HepG2 (cell line): Measurements from ENCODE around the gene CSTPP1. TPM values are rescaled to one million over a fixed set of nuclear protein-coding genes. Genes with fewer than 3 reads are reported as not detected.
A peak's percentile ranks its signal among the peaks of the same experiment; 100 is the strongest.

Experiments
- ARNT2 ChIP-seq: sonication (generic); formaldehyde crosslinking; IDR thresholded peaks from 2 replicates; pipeline ENCODE4 v1.8.0; 2022; ENCODE audit warnings: mild to moderate bottlenecking, low read depth, missing genetic modification reagents, moderate library complexity
- FOXK2 ChIP-seq: fragments of 450-650 bp; IDR thresholded peaks from 2 replicates; pipeline ENCODE4 v1.6.1; 2016
- GATAD1 ChIP-seq: IDR thresholded peaks from 2 replicates; pipeline ENCODE4 v1.6.1; 2016; ENCODE audit warnings: missing genetic modification reagents, missing compliant biosample characterization
- PTBP1 ChIP-seq: fragments of 200-400 bp; formaldehyde crosslinking; IDR thresholded peaks from 2 replicates; pipeline ENCODE4 v1.6.1; 2018; ENCODE audit warnings: low read length, low read depth; ENCODE audit not compliant: poor library complexity, severe bottlenecking
- TFDP1 ChIP-seq: IDR thresholded peaks from 2 replicates; pipeline ENCODE4 v1.6.1; 2016; ENCODE audit warnings: missing compliant biosample characterization, missing genetic modification reagents, borderline replicate concordance
- ZNF142 ChIP-seq: sonication (generic); formaldehyde crosslinking; IDR thresholded peaks from 2 replicates; pipeline ENCODE4 v1.4.0; 2020; ENCODE audit warnings: missing genetic modification reagents
- ZNF275 ChIP-seq: sonication (generic); formaldehyde crosslinking; IDR thresholded peaks from 2 replicates; pipeline ENCODE4 v1.8.0; 2022; ENCODE audit warnings: missing genetic modification reagents, mild to moderate bottlenecking, inconsistent platforms, borderline replicate concordance
- ZNF589 ChIP-seq: sonication (generic); formaldehyde crosslinking; conservative IDR thresholded peaks from 2 replicates; pipeline ENCODE4 v1.8.0; 2022; ENCODE audit warnings: mild to moderate bottlenecking, moderate library complexity, missing genetic modification reagents
- ZNF607 ChIP-seq: sonication (generic); formaldehyde crosslinking; IDR thresholded peaks from 2 replicates; pipeline ENCODE4 v1.5.1; 2020; ENCODE audit warnings: missing genetic modification reagents, mild to moderate bottlenecking, borderline replicate concordance
- ZNF747 ChIP-seq: sonication (generic); formaldehyde crosslinking; IDR thresholded peaks from 2 replicates; pipeline ENCODE4 v1.8.1; 2023; ENCODE audit warnings: missing genetic modification reagents, mild to moderate bottlenecking, borderline replicate concordance
- polyA plus RNA-seq, 8 experiments: library from polyadenylated mRNA; depleted of rRNA in 3 of 8; stranded (reverse) in 7 of 8; unstranded in 1 of 8; fragments of >200 nt; fragmentation: Illumina TruSeq in 4 of 8; extraction: Trizol in 4 of 8; gene quantifications; 2 replicates each; pipeline versions ENCODE4 v1.2.1 to v1.2.3, GENCODE V29; 2011 to 2016; ENCODE audit warnings: low read depth in 4 of 8, missing spikeins in 1 of 8, mixed read lengths in 1 of 8; ENCODE audit not compliant: insufficient read depth in 1 of 8
- total RNA-seq, 5 experiments: library from RNA; depleted of rRNA; stranded (reverse); fragments of >200 nt; fragmentation: Illumina TruSeq; extraction: Trizol; gene quantifications; 2 replicates each; pipeline ENCODE4 v1.2.3, GENCODE V29; 2016; ENCODE audit warnings: low read depth in 1 of 5
- TF ChIP-seq, protein P1 (sequence below): sonication (generic); IDR thresholded peaks from 2 replicates; pipeline ENCODE4 v1.6.1; 2016; ENCODE audit warnings: low read depth, borderline replicate concordance
- TF ChIP-seq, protein P2 (sequence below): sonication (generic); formaldehyde crosslinking; IDR thresholded peaks from 2 replicates; pipeline ENCODE4 v1.4.0; 2020; ENCODE audit warnings: missing genetic modification reagents; ENCODE audit errors: not compliant biosample characterization
- TF ChIP-seq, protein P3 (sequence below): IDR thresholded peaks from 2 replicates; pipeline ENCODE4 v1.4.0; 2020; ENCODE audit warnings: mild to moderate bottlenecking, missing genetic modification reagents

CSTPP1 gene
- total and polyA plus RNA-seq, 2 of the 13 experiments (the other 11 are each of a cell fraction or from before 2014, with no cell fraction given), result 12.3 to 14.6 TPM

DNA sequence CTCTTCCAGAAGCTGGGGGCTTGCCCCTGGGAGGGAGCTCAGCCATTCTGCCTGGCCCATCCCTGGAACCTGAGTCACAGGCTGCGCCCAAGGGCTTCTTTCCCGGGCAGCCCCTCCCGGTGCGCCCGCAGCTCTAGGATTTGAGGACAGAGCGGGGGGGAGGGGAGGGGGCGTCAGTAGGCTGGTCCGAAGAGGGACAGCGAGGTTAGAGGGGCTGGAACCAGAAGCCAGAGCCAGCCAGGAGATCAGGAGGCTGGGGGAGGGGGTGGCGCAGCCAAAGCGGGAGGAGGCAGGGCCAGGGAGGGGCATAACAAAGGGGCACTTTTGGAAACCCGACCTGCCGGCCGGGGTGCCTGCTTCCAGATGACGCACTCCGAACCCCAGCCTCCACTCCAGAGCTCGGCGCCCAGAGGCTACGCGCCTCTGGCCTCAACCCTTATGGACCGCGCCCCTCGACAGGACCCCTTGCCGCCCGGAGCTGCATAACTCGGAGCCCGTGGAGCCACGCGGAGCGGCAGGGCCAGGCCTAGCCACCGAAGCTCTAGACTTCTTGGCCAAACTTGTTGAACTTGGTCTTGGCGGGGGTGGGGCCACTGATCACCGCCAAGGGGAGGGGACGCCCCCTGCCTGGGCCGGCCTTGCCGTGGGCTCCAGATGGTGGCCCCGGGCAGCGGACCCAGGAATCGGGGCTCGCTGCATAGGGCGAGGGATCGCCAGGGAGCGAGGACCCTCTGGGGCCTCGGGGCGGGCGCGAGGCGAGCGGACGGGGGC is 248.9 kb downstream of the CSTPP1 start (continued):
- TF ChIP-seq ZNF275 (CRISPR knock-in tag) (peak; percentile 62; the same call in 1 of the 2 replicates), FOXK2 (no peak), TFDP1 (no peak; the same call in none of the 2 replicates), GATAD1 (CRISPR knock-in tag) (no peak), ARNT2 (CRISPR knock-in tag) (peak; percentile 16; the same call in 1 of the 2 replicates), ZNF607 (CRISPR knock-in tag) (peak; percentile 73; the same call in 1 of the 2 replicates), PTBP1 (no peak), ZNF142 (CRISPR knock-in tag) (no peak), ZNF589 (CRISPR knock-in tag) (no peak), ZNF747 (no peak)
- TF ChIP-seq, protein P1, sequence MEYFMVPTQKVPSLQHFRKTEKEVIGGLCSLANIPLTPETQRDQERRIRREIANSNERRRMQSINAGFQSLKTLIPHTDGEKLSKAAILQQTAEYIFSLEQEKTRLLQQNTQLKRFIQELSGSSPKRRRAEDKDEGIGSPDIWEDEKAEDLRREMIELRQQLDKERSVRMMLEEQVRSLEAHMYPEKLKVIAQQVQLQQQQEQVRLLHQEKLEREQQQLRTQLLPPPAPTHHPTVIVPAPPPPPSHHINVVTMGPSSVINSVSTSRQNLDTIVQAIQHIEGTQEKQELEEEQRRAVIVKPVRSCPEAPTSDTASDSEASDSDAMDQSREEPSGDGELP, result peak; percentile 23; the same call in 1 of the 2 replicates
- TF ChIP-seq, protein P2, sequence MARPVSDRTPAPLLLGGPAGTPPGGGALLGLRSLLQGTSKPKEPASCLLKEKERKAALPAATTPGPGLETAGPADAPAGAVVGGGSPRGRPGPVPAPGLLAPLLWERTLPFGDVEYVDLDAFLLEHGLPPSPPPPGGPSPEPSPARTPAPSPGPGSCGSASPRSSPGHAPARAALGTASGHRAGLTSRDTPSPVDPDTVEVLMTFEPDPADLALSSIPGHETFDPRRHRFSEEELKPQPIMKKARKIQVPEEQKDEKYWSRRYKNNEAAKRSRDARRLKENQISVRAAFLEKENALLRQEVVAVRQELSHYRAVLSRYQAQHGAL (CRISPR knock-in tag), result no peak
- TF ChIP-seq, protein P3, sequence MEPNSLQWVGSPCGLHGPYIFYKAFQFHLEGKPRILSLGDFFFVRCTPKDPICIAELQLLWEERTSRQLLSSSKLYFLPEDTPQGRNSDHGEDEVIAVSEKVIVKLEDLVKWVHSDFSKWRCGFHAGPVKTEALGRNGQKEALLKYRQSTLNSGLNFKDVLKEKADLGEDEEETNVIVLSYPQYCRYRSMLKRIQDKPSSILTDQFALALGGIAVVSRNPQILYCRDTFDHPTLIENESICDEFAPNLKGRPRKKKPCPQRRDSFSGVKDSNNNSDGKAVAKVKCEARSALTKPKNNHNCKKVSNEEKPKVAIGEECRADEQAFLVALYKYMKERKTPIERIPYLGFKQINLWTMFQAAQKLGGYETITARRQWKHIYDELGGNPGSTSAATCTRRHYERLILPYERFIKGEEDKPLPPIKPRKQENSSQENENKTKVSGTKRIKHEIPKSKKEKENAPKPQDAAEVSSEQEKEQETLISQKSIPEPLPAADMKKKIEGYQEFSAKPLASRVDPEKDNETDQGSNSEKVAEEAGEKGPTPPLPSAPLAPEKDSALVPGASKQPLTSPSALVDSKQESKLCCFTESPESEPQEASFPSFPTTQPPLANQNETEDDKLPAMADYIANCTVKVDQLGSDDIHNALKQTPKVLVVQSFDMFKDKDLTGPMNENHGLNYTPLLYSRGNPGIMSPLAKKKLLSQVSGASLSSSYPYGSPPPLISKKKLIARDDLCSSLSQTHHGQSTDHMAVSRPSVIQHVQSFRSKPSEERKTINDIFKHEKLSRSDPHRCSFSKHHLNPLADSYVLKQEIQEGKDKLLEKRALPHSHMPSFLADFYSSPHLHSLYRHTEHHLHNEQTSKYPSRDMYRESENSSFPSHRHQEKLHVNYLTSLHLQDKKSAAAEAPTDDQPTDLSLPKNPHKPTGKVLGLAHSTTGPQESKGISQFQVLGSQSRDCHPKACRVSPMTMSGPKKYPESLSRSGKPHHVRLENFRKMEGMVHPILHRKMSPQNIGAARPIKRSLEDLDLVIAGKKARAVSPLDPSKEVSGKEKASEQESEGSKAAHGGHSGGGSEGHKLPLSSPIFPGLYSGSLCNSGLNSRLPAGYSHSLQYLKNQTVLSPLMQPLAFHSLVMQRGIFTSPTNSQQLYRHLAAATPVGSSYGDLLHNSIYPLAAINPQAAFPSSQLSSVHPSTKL (CRISPR knock-in tag), result no peak; the same call in 1 of the 2 replicates
